Hepatic stellate cell (primary cell): ENCODE measurements around the gene PBX1.
"Not testable (repeated sequence)": the region's sequence is repeated elsewhere in the genome, so short reads cannot be mapped to it uniquely, and the experiment has no call there.

ENCODE experiments used
- DNase-seq: peaks from one replicate; pipeline ENCODE4 v3.0.0; 2011; ENCODE audit warnings: low spot score

The PBX1 gene

DNA sequence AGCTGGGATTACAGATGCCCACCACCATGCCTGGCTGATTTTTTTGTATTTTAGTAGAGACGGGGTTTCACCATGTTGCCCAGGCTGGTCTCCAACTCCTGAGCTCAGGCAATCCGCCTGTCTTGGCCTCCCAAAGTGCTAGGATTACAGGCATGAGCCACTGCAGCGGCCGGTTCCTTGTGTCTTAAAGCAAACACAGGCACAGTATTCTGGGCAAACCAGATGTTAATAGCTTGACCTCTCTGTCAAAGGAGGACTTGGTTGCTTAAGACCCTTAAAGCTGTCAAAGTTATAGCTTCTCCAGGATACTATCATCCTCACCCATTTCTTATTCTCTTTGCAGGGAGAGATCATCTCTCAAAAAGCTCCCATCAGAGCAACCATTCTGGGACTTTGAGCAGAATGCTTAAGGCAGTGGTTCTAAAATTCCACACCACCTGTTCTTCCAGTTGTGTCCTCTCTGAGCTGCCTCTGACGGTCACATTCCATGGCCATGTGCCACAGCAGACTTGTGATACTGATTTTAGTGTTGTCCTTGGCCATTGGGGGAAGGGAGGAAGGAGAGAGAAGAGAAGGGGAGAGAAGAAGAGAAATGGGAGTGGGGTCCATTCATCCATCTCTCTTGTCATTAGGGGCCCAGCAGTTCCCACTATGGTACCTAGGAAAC is 81.8 kb downstream of the PBX1 start:
- no peak for DNase-seq

DNA sequence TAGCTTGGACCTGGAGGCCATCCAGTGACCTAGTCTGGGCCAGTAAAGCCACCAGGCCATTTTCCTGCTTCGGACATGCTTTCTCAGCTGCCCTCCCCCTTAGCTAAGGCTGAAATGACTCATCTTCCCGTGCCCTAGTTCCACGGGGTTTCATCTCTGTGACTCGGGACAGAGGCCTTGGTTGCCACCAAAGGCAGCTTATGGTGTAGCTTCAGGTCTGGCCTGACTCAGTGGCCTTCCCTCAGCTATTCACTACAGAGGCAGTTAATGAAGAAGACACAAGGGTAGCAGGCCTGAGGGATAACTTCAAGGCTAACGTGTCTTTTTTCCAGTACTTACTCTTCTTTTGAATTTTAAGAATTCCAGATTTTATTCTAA is 82.4 kb downstream of the PBX1 start:
- DNase-seq: no peak

DNA sequence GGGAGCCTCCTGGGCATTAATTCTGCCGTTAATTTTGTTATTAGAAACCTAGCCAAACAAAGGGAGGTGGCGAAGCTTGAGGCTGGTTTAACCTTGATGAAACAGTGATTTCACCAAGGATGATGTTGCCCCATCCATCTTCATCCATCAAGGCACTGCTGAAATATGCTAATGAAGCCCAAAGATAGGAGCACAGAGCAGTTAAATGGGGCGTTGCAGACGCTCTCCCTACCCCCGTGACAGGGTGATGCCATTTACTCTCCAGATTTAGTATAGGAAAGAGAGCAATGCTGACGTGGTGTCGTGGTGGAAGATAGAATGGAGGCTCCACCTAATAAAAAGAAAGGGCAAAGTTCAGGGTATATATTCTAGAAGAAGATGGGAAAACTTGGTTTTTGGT is 84.0 kb downstream of the PBX1 start:
- no peak for DNase-seq

DNA sequence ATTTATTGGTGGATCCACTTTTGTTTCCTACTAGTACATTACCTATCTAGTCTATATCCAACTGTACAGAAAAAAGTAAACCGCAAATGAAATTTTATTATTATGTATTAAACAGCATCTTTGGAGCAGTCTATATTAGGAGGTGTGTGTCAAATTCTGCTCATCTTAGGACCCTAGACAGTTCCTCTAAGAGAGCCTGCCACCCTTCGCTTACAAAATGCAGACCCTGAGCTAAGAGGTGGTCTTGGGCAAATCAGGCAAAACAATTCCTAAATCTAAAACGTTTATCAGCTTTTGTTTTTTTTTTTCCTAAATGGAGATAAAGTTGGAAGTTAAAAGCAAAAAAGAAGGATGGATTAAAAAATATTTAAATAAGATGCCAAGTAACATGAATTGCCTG is 85.3 kb downstream of the PBX1 start:
- DNase-seq: no peak

DNA sequence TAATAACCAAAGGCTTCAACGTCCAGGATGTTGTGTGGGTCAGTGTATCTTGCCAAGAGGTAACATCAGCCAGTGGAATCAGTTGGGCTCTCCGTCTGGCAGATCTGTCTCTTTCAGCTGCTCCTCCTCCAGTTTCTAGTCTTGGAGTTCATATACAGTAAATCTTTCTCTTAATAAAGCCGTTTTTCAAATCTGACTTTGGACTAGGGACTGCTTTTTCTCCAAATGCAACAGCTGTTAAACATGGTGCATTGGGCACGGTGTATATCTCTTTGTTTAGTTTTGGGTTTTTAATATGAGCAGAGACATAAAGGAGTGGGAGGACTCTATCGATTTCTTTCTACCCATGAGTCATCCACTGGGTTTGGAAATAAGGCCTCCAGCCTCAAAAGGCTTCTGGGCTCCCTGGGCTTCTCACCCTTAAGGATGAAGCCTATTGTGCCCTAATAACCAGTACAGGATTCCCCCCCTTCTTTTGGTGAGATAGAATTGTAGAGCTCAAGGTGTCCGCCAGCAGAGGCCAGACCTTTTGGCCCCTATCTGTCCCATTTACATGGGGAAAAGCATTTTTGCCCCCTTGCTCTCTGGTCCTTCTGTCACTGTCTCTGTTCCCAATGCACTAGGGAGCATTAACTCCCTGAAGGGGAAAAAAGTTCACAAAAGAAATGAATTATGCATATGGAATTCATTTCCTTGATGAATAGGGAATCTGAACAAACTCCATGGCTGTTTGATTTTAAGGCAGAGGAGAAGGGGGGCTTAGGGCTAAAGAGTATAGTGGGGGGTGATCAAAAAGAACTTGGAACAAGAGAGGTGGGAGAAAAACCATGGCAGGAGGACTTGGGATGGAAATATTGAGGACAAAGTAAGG is 86.0 kb downstream of the PBX1 start:
- DNase-seq: no peak

DNA sequence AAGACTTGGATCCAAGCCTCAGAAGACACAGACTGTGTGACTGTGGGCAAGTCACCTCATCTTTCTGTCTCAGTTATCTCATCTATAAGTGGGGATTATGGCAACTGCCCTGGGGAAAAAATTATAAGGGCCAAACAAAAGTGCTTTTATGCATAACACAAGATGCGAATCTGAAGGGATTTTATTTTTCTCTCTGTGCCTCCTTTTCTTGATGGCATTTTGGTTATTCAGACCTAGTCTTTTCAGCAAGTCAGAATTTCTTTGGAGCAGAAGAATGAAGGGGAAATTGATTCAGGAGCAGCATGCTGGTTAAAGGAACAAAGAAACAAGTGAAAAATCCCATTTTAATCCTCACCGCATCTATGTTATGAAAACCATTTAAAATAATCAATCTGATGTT is 86.9 kb downstream of the PBX1 start:
- no peak for DNase-seq

DNA sequence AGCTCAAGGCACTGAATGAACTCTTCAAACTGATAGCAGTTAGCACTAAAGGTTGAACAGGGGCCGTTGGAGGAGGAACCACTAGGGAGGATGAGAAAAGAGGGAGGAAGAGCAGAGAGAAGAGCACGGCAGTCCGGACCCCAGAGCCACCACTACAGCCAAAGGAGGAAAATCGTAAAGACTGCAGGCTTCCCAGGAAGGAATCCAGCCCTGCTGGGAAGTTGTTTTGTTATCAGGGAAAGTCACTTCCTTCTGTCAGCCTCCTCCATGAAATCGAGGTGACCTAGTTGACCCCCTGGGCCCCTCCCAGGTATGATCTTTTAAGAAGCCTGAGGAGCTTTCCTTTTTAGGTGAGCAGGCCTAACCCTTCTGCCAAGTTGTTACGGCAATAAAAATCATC is 88.2 kb downstream of the PBX1 start:
- DNase-seq: no peak

DNA sequence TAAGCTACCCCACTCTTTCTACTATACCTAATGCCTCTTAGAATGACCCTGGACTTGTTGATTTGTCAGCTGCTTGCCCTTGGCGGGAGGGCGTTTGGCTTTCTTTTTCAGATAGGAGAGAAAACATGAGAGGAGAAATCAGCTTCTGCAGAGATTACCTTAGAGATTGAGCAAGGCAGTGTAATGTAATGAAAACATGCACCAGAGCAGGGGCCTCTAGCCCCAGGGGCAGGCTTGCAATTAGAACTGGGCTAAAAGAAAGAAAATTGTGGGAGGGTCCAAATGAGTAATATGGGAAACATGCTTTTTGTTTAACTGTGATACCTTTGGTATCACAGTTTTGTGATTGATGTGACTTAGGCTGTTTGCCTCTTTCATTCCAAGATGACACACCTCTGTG is 89.7 kb downstream of the PBX1 start:
- DNase-seq: no peak

DNA sequence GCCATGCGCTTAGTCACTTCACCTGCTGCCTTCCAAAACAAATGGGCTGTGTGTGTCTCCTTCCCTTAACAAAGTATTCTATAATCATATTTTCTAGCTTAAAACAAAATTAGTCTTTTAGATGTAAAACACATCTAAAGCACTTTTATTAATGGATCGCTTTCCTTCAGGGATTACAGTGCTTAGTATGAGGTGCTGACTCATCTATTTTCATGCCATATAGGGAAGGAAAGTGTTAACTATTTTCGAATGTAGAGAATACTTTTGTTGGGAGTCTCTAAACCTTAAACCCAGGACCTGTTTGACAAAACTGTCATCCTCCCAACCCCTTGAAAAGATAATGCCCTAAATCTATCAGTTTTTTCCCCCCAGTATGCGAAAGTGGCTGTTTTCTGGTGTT is 90.2 kb downstream of the PBX1 start:
- no peak for DNase-seq

DNA sequence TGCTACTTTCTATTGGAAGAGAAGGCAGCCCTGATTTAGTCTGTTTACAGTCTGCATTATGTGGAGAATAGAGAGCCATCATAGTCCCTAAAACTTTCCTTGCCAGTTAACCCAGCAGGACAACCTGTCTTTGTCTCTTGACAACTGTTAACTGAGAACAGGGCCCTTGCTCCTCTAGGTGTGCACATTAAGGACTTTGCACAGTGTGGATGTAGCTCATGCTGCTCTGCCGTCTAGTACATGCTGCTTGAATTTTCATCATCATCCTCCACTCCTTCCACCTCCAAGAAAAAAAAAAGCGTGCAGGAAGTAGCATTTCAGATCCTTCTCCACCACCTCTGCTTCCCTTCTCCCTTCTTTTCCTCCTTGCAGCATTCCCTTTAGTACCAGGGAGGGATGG is 91.5 kb downstream of the PBX1 start:
- no peak for DNase-seq

DNA sequence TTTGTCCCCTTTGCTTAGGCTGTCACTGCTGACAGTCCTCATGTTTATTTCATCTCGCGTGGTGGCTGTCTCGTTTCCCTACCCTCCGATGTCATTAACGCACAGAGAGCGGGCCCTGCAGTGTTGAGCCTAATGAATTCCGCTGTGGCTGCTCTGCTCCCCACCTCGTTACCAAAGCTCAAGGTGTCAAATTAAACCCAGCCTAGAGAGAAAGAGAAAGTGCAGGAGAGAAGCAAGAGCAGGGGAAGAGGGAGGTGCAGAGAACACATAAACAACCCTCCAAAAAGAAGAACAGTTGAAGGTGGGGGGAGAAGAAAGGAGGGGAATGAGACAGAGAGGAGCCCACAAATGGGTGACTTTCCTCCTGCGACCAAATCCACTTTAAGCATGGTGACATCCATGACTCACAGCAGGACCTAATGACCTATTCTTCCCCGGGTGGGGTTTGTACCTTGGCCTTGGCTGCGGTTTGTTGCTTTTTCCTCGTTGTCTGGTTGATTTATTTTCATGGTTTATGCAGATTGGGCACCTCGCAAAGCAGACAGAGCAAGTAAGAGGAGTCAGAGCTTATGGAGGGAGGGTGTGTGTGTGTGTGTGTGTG is 92.5 kb downstream of the PBX1 start:
- no peak for DNase-seq

DNA sequence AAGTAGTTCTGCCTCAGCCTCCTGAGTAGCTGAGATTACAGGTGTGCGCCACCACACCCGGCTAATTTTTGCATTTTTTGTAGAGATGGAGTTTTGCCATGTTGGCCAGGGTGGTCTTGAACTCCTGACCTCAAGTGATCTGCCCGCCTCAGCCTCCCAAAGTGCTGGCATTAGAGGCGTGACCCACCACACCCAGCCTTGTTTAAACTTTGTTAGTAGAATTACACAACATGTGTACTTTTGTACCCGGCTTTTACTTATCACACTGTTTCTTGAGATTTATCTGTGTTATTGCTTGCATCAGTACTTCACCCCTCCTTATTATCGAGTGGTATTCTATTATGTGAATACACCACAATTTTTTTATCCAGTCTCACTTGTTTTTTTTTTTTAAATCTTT is 94.0 kb downstream of the PBX1 start:
- DNase-seq: not testable (repeated sequence)

DNA sequence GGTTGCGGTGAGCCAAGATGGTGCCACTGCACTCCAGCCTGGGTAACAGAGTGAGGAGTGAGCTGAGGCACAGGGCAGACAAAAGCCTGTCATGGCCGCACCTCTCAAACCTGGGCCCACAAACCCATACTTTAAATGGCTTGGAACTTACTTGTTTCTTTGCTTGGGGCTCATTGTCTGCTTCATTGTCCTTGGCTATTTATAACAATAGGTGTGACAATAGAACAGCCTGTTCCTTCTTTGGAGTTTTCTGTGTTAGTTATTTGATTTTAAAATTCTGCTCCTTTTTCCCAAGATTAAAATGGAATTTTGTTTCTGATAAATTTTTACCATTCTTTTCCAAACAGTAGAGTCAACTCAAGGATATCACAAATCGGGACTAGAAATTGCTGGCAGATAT is 94.7 kb downstream of the PBX1 start:
- no peak for DNase-seq

DNA sequence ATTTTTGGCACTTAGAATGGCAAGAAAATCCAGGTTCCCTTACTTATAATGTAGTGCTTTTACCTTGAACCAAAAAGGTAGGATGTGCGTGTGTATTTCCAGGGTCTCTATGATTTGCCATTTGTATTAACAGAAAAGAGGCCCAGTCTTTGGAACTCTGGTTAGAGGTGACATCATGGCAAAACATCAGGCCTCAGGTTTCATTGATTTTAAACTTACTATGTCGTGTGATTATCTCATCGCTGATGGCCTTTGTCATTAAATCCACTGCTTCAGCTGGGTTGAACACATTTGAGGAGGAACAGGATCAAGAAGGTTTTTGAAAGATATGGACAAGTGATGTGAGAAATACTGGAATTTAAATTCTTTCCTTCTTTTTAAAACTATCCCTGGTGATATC is 95.2 kb downstream of the PBX1 start:
- DNase-seq: no peak

DNA sequence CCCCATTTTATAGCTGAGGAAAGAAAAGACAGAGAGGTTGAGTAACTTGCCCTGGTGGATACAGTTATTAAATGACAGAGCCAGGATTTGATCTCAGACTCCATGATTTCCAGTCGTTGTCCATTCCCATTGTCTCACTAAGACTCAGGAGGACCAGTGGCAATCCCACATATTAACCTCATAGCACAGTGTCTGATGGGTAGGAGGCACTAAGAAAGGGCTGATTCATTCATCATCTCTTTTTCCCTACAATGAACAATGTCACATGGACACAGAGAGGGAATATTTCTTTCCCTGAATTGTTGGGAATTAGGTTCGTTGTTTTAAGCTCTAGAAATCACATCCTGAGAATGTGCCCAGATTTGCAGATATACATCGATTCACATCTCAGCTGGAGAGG is 99.9 kb downstream of the PBX1 start:
- no peak for DNase-seq

DNA sequence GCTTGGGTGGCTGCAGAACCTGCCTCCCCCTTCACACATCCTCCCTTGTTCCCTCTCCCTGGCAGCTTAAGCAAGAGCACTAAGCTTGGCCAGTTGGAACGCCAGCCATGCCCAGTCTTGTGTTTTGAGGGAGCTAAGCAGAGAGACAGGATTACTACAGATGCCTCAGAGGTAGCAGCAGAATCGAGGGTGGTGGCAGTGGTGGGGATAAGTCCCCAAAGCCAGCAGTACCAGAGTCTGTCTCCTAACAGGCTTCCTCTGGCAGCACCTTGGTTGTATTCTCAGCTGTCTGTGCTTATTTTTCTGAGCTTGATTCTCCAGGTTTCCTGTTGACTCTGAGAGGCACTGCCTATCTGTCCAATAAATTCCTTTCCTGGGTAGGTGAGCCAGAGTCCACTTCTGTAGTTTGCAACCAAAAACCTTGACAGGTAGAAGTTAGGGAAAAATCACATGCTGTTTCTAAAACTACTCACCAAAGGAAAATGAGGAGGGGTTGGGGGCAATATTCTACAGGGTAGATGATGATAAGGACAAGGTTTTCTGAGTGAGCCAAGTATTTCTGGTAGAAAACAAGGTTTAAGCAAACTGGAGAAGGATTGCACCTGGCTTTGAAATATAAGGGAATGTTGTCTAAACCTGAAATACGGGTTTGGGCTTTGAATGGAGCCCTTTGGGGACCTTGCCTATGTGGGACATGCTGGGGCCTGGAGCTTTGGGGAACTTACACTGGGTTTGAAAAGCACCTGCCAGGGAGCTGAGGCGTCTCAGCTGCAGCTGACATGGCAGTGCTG is 100.8 kb downstream of the PBX1 start:
- no peak for DNase-seq

DNA sequence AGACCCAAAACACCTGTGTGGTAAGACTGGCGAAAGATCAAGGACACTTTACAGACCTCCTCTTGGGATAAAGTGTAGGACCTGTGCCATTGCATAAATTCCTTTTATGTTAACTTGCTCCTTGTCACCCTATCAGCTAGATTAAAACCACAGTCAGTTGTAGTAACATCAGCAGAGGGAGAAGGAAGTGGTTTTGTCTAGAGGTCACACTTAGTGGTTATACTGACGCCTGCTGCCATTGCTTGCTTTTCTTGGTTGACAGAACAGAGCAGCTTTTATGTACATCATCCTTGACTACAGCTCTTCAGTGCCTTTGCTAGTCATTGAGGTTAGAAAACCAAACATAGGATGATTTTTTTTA is 101.4 kb downstream of the PBX1 start:
- no peak for DNase-seq

DNA sequence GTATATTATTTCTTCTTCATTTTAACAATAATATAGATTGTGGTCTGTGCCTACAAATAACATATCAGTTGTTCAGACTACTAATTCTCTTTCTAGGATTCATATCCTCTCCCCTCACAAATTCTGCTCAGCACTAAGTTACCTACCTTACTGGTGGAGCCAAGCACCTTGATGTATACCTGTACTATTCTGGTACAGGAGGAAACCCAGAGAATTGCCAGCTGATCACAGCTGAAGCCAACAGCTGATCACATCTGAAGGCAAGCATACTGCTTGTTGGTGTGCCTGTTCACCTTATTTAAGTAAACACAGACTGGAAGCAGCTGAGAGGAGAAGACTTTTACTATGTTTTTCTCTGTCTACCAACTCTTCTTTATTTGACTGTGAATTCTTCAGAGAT is 101.8 kb downstream of the PBX1 start:
- no peak for DNase-seq

DNA sequence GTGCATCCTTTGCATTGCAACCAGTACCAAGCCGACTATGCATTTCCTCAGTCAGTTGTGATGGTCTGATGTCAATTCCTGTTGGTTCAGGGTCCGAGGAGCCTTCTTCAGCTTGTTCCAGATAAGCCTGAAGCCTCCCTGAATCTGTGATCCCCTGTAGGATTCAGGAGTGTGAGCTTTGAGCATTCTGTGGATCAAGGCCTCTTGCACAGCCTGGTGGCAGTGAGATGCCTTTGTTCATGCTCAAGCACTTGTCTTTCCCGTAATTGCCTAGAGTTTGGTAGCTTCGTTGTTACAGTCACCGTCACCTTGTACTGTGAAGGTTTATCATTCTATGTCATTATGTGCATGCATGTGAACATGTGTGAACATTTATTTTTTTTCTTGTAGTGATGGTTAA is 103.5 kb downstream of the PBX1 start:
- no peak for DNase-seq

DNA sequence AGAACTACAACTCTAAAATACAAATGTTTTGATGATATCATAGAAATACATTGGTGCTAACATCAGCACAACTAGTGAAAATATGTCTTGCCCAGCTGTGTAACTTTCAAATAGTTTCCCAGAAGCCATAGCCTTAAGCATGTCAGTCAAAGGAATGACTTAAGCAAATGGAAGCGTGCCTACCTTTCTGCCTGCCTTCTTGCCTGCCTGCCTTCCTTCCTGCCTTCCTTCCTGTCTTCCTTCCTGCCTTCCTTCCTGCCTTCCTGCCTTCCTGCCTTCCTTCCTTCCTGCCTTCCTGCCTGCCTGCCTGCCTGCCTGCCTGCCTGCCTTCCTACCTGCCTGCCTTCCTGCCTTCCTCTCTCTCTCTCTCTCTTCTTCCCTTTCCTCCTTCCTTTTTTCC is 104.0 kb downstream of the PBX1 start:
- DNase-seq: no peak

DNA sequence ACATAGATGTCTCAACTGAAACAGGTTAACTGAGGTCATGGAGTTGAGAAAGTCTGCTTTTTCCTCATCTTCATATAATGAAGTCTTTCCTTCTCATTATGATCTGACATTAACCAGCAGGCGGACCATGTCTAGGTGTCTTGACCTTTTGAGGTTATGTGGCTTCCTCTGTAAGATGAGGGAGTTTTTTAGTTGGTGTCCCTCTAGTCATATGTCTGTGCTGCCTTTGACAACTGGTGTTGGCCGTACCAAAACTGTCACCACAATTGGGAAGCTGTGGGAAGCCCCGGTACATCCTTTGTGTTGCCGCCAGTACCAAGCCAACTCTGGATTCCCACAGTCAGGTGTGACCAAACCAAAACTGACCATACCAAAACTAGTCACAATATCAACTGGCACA is 105.1 kb downstream of the PBX1 start:
- DNase-seq: no peak

DNA sequence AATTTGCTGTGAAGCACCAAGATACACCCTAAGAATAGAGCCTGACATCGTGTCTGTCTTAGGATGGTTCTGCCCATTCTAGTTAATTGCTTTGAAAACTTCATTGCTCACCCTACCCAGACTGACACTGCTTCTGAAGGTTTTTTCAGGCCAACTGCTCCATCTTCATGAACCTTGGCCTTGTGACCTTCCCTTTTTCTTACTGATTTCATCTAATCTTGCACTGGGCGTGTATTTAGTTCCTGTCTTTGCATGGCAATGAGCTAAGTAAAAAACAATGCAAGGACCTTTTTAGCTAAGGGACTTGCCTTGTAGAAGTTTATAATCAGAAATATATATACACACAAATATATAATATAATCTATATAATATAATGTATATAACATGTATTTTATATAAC is 108.0 kb downstream of the PBX1 start:
- no peak for DNase-seq

DNA sequence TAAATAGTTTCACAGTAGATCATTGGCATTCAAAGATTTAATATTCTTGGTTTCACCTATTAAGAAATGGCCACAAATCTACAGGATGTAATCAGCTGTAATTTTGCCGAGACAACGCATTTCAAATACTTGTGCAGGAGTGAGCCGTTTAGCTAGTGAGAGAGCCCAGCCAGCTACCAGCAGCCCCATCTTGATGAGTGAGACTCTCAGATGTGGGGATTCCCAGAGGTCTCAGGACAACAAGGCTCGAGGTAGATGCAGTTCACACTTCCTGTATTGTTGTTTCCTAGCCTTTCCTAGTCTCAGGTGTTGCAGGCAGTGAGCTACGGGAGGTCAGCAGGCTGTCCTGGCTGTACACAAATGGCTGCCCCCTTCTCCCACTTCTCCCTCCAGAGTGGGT is 108.6 kb downstream of the PBX1 start:
- no peak for DNase-seq
